ENCODE measurements around the gene RASGRP2. TPM values are rescaled to one million over a fixed set of nuclear protein-coding genes. Genes with fewer than 3 reads are reported as not detected.

RASGRP2 gene
- total RNA-seq (10 to 100 TPM; 22.2 to 34.0 (median 28.1) TPM), polyA plus RNA-seq (10 to 100 TPM; 16.2 to 78.9 TPM)
- long read RNA-seq, donor 1, transcript RASGRP2-204 (5 exons, 642 nt) = major isoform, 10 of 26 reads
- long read RNA-seq, donor 1, partial matches to known transcripts = 3 of 26 reads
- long read RNA-seq, donor 1, other reads (novel, unspliced or antisense) = 4 of 26 reads
- long read RNA-seq, donor 2, partial matches to known transcripts = 4 of 18 reads
- long read RNA-seq, donor 2, other reads (novel, unspliced or antisense) = 7 of 18 reads
- long read RNA-seq, donor 3, transcript RASGRP2-204 (5 exons, 642 nt) = major isoform, 7 of 15 reads
- long read RNA-seq, donor 3, partial matches to known transcripts = 1 of 15 reads
- long read RNA-seq, donor 3, other reads (novel, unspliced or antisense) = 5 of 15 reads

GRCh38 chr11:64743591-64744543 lies at the start of gene RASGRP2:
Gene RASGRP2, minus strand, starts transcription at chr11:64744142. Its CDS starts 1,276 bp downstream, at chr11:64742866.
- peaks cover 4 to 49% (median 28%) of the 10 kb centered on the region in 12 donors for H3K4me1 ChIP-seq
- H3K4me3 ChIP-seq = peak within 1 kb of the TSS; percentile 32 to 88 (median 60)
- DNase-seq = peak; percentile 88 to 96 (median 90)
- intact Hi-C loops (cut with DNase I) = loop anchor here in 6 of 10 donors (2.0 to 5.0 kb wide), 4 partner anchors 23 to 55 kb away; partner anchors contain the start of gene SF1 (in 5 of the 6)
- H3K27me3 ChIP-seq = no peaks in the 10 kb centered on the region
- H3K36me3 ChIP-seq = no peaks in the 10 kb centered on the region
- WGBS, 4 donors = 1 to 2% (median 1%) methylated on average over 33 to 57 of the region's 57 CpGs
- TF ChIP-seq CTCF (IDR thresholded peaks at IDR 0.05) = peak; percentile 57 to 88 (median 78)
- no peak for TF ChIP-seq POLR2A (IDR thresholded peaks at IDR 0.05)
- peak; percentile 43 to 57 (median 50) for ATAC-seq
- H3K27ac ChIP-seq = peak within 1 kb of the TSS; percentile 80 to 98 (median 94)
- H3K9me3 ChIP-seq = no peaks in the 10 kb centered on the region

DNA sequence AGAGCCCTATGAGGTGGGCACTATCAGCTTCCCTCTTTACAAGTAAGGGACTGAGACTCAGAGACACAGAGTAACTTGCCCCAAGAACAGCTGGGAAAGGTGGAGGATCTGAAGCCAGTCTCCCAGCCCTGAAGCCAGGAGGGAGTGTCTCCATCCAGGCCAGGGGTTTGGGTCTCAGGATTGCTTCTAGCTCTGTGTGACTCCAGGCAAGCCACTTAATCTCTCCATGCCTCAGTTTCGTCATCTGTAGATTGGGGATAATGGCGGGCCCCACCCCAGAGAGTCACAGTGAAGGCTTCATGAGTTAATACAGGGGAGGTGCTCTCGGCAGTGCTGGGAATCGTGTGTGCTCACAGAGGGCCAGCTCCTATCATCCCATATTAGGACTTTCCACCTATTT lies 48.5 kb upstream of the RASGRP2 start:
- DNase-seq (no peak), ATAC-seq (no peak)
- WGBS, 4 donors = 93 to 98% (median 95%) methylated on average over 4 of the region's 4 CpGs
- intact Hi-C loops (cut with DNase I) = loop anchor here in 1 of 10 donors (5.0 kb wide), 1 partner anchor 100 kb away; no protein-coding TSS in a partner anchor
- Histone ChIP-seq H3K9me3 (no peaks in the 10 kb centered on the region), H3K27ac (no peak overlapping the region), H3K27me3 (no peaks in the 10 kb centered on the region), H3K36me3 (peaks cover 0 to 54% (median 27%) of the 10 kb centered on the region in 9 donors), H3K4me3 (no peak overlapping the region), H3K4me1 (peaks cover 0 to 16% (median 5%) of the 10 kb centered on the region in 12 donors)
- TF ChIP-seq POLR2A (IDR thresholded peaks at IDR 0.05) (no peak), CTCF (IDR thresholded peaks at IDR 0.05) (no peak)

GRCh38 chr11:64791781-64792291 lies 47.9 kb upstream of the RASGRP2 start:
- H3K9me3 ChIP-seq = no peaks in the 10 kb centered on the region
- peaks cover 0 to 49% (median 22%) of the 10 kb centered on the region in 9 donors for H3K36me3 ChIP-seq
- peaks cover 0 to 16% (median 5%) of the 10 kb centered on the region in 12 donors for H3K4me1 ChIP-seq
- H3K27ac ChIP-seq = no peak overlapping the region
- TF ChIP-seq POLR2A (IDR thresholded peaks at IDR 0.05) (no peak), CTCF (IDR thresholded peaks at IDR 0.05) (no peak)
- DNase-seq (peak in 1 of 5 donors; percentile 22), ATAC-seq (no peak)
- intact Hi-C loops (cut with DNase I) = loop anchor here in 1 of 10 donors (5.0 kb wide), 1 partner anchor 100 kb away; no protein-coding TSS in a partner anchor
- H3K4me3 ChIP-seq = no peak overlapping the region
- 90 to 94% (median 93%) methylated on average over 12 to 14 of the region's 14 CpGs for WGBS, 4 donors
- no peaks in the 10 kb centered on the region for H3K27me3 ChIP-seq
